HepG2 (cell line): Measurements from ENCODE around the gene VEPH1. TPM values are rescaled to one million over a fixed set of nuclear protein-coding genes. Genes with fewer than 3 reads are reported as not detected.

Source experiments
- ATAC-seq: fragments of 200-7000 bp; cut with Tn5 transposase; 3 replicates; pipeline ENCODE4 v1.9.1; 2020; ENCODE audit warnings: mild to moderate bottlenecking, moderate library complexity
- BruUV-seq: library from RNA; stranded (reverse); fragments of 400-500 nt; replicated peaks from 2 replicates; lab custom pipeline; 2021; lab: Mats Ljungman, UMichigan
- CTCF ChIA-PET: fragments of 300-600 bp; formaldehyde crosslinking; extraction: SDS; loops from one replicate; lab custom pipeline; 2021; ENCODE audit warnings: low total read pairs, inconsistent platforms, low intra/inter-chr PET ratio; lab: Yijun Ruan, JAX
- POLR2A ChIA-PET: fragments of 350-600 bp; sonication (Branson Sonifier 250); formaldehyde crosslinking; loops from one replicate; lab custom pipeline; 2020; ENCODE audit warnings: antibody characterized with exemption, inconsistent platforms; lab: Yijun Ruan, JAX
- DNase-seq: peaks from one replicate; pipeline ENCODE4 v3.0.0-alpha.2; 2015; ENCODE audit warnings: low spot score
- FAIRE-seq: peaks from 3 replicates; lab custom pipeline; 2011; peaks lifted over from hg19 to GRCh38; lab: Jason Lieb, UNC
- H2AFZ ChIP-seq: one replicate; pipeline ENCODE4 v1.6.1; 2011; ENCODE audit warnings: low read length, inconsistent platforms
- H3K27ac ChIP-seq: fragments of 300-600 bp; 3 replicates; pipeline ENCODE4 v1.8.0; 2011; ENCODE audit warnings: mixed run types, mild to moderate bottlenecking, mixed read lengths, low read length, inconsistent platforms; ENCODE audit not compliant: insufficient read depth; ENCODE audit errors: extremely low read length
- H3K27me3 ChIP-seq, 2 experiments: fragments of 200-600 bp in 1 of 2; 2 replicates in 1 of 2; 3 replicates in 1 of 2; pipeline versions ENCODE4 v1.6.0 to v1.8.0; 2011; ENCODE audit warnings: low read length in 2 of 2, mild to moderate bottlenecking in 2 of 2, moderate library complexity in 2 of 2, inconsistent platforms in 1 of 2; ENCODE audit not compliant: insufficient read depth in 2 of 2, control insufficient read depth in 1 of 2
- H3K36me3 ChIP-seq, 2 experiments: fragments of 200-600 bp in 1 of 2; replicated peaks in 1 of 2; 2 replicates in 1 of 2; 3 replicates in 1 of 2; pipeline versions ENCODE4 v1.5.1 to v1.8.0; 2011; ENCODE audit warnings: low read length in 2 of 2, inconsistent platforms in 1 of 2; ENCODE audit not compliant: insufficient read depth in 2 of 2, control insufficient read depth in 1 of 2
- H3K4me1 ChIP-seq: 2 replicates; pipeline ENCODE4 v1.5.1; 2012; ENCODE audit warnings: low read length, inconsistent platforms; ENCODE audit not compliant: insufficient read depth
- H3K4me2 ChIP-seq: 2 replicates; pipeline ENCODE4 v1.6.0; 2011; ENCODE audit warnings: low read depth, low read length, inconsistent platforms
- H3K4me3 ChIP-seq, 3 experiments: fragments of 200-600 bp in 1 of 3; sonication (generic), shearing (Covaris generic) in 1 of 3; replicated peaks in 1 of 3; 2 replicates each; pipeline ENCODE4 v1.5.1; 2011 to 2016; ENCODE audit warnings: low read length in 3 of 3, inconsistent platforms in 2 of 3, low read depth in 2 of 3, mild to moderate bottlenecking in 2 of 3, control low read depth in 1 of 3, mixed read lengths in 1 of 3; ENCODE audit not compliant: insufficient read depth in 1 of 3
- H3K79me2 ChIP-seq: one replicate; pipeline ENCODE4 v1.6.1; 2011; ENCODE audit warnings: low read length, inconsistent platforms; ENCODE audit not compliant: insufficient read depth
- H3K9ac ChIP-seq: 2 replicates; pipeline ENCODE4 v1.6.0; 2011; ENCODE audit warnings: mild to moderate bottlenecking, low read depth, low read length, inconsistent platforms; ENCODE audit not compliant: insufficient read depth
- H3K9me3 ChIP-seq: 2 replicates; pipeline ENCODE4 v1.5.1; 2012; ENCODE audit warnings: mild to moderate bottlenecking, low read length
- H4K20me1 ChIP-seq: 2 replicates; pipeline ENCODE4 v1.6.0; 2011; ENCODE audit warnings: inconsistent platforms, mild to moderate bottlenecking, low read length, moderate library complexity; ENCODE audit not compliant: insufficient read depth
- ETV6 ChIP-seq: sonication (generic); formaldehyde crosslinking; conservative IDR thresholded peaks from 2 replicates; pipeline ENCODE4 v1.4.0; 2020; ENCODE audit warnings: missing genetic modification reagents
- FLYWCH1 ChIP-seq: sonication (generic); formaldehyde crosslinking; IDR thresholded peaks from 2 replicates; pipeline ENCODE4 v1.8.1; 2023; ENCODE audit warnings: mild to moderate bottlenecking, missing genetic modification reagents
- MIER2 ChIP-seq: IDR thresholded peaks from 2 replicates; pipeline ENCODE4 v1.6.1; 2016; ENCODE audit warnings: missing biosample characterization, missing genetic modification reagents
- RAD51 ChIP-seq: fragments of 450-650 bp; IDR thresholded peaks from 2 replicates; pipeline ENCODE4 v1.6.1; 2016; ENCODE audit warnings: borderline replicate concordance
- SIN3A ChIP-seq: IDR thresholded peaks from 2 replicates; pipeline ENCODE4 v1.6.1; 2011; ENCODE audit warnings: low read depth, mild to moderate bottlenecking, control low read depth, low read length, borderline replicate concordance
- SIX4 ChIP-seq: sonication (generic); formaldehyde crosslinking; IDR thresholded peaks from 2 replicates; pipeline ENCODE4 v1.4.0; 2020; ENCODE audit warnings: missing genetic modification reagents
- ZC3H4 ChIP-seq: sonication (generic); formaldehyde crosslinking; IDR thresholded peaks from 2 replicates; pipeline ENCODE4 v1.4.0; 2020; ENCODE audit warnings: missing genetic modification reagents, borderline replicate concordance
- ZNF451 ChIP-seq: sonication (generic); formaldehyde crosslinking; IDR thresholded peaks from 2 replicates; pipeline ENCODE4 v1.5.0; 2020; ENCODE audit warnings: mild to moderate bottlenecking, missing genetic modification reagents
- ZNF768 ChIP-seq: sonication (generic); formaldehyde crosslinking; IDR thresholded peaks from 2 replicates; pipeline ENCODE4 v1.4.0; 2020; ENCODE audit warnings: missing genetic modification reagents
- WGBS: methylation state at CpG from one replicate; pipeline ENCODE4 v1.1.6; 2017; ENCODE audit warnings: low lambda C conversion rate; 5-methylcytosine and 5-hydroxymethylcytosine counted together
- in situ Hi-C: cut with HindIII; loops from 2 replicates; pipeline ENCODE4 v1.10.0; 2017; ENCODE audit warnings: low pct_unique_long_range_greater_than_20kb; ENCODE audit not compliant: extremely low pct_ligation_motif_present
- intact Hi-C: fragments of 100-400 bp; cut with micrococcal nuclease; formaldehyde crosslinking; loops from one replicate; pipeline ENCODE4 v1.10.0; 2022; ENCODE audit not compliant: unreplicated experiment
- polyA plus RNA-seq, 8 experiments: library from polyadenylated mRNA; depleted of rRNA in 3 of 8; stranded (reverse) in 7 of 8; unstranded in 1 of 8; fragments of >200 nt; fragmentation: Illumina TruSeq in 4 of 8; extraction: Trizol in 4 of 8; gene quantifications; 2 replicates each; pipeline versions ENCODE4 v1.2.1 to v1.2.3, GENCODE V29; 2011 to 2016; ENCODE audit warnings: low read depth in 4 of 8, missing spikeins in 1 of 8, mixed read lengths in 1 of 8; ENCODE audit not compliant: insufficient read depth in 1 of 8
- total RNA-seq, 5 experiments: library from RNA; depleted of rRNA; stranded (reverse); fragments of >200 nt; fragmentation: Illumina TruSeq; extraction: Trizol; gene quantifications; 2 replicates each; pipeline ENCODE4 v1.2.3, GENCODE V29; 2016; ENCODE audit warnings: low read depth in 1 of 5
- TF ChIP-seq, protein P1 (sequence below): sonication (generic); formaldehyde crosslinking; IDR thresholded peaks from 2 replicates; pipeline ENCODE4 v1.8.0; 2022; ENCODE audit warnings: mild to moderate bottlenecking, missing genetic modification reagents, borderline replicate concordance
- TF ChIP-seq, protein P2 (sequence below): sonication (generic); formaldehyde crosslinking; IDR thresholded peaks from 2 replicates; pipeline ENCODE4 v1.4.0; 2020; ENCODE audit warnings: mild to moderate bottlenecking, low read depth, missing genetic modification reagents
- TF ChIP-seq, protein P3 (sequence below): sonication (generic); formaldehyde crosslinking; IDR thresholded peaks from 2 replicates; pipeline ENCODE4 v1.4.0; 2020; ENCODE audit warnings: missing genetic modification reagents, borderline replicate concordance
- TF ChIP-seq, protein P4 (sequence below): IDR thresholded peaks from 2 replicates; pipeline ENCODE4 v1.6.1; 2016; ENCODE audit warnings: mild to moderate bottlenecking, missing biosample characterization, missing genetic modification reagents

Gene VEPH1
- total and polyA plus RNA-seq, 2 of the 13 experiments (the other 11 are each of a cell fraction or from before 2014, with no cell fraction given) = not detected

GRCh38 chr3:157409516-157409915, 93.7 kb downstream of the VEPH1 start:
- intact Hi-C loops (no loop called here), in situ Hi-C loops (no loop called here)
- Histone ChIP-seq H3K27me3 (no peaks in the 10 kb centered on the region), H4K20me1 (no peaks in the 10 kb centered on the region), H3K36me3 (no peaks in the 10 kb centered on the region), H3K4me2 (no peak overlapping the region), H3K4me1 (no peaks in the 10 kb centered on the region), H3K27ac (no peak overlapping the region), H3K4me3 (no peak overlapping the region), H3K9me3 (no peaks in the 10 kb centered on the region), H3K9ac (no peak overlapping the region), H2AFZ (no peak overlapping the region), H3K79me2 (no peaks in the 10 kb centered on the region)
- POLR2A ChIA-PET = no interaction called here
- CTCF ChIA-PET = no interaction called here
- no peak for ATAC-seq
- no peak for FAIRE-seq
- 2% methylated on average over 2 of the region's 2 CpGs for WGBS
- BruUV-seq = no TSS peak
- no peak for DNase-seq
- no peak for TF ChIP-seq SIN3A
- TF ChIP-seq ZNF768 (CRISPR knock-in tag) = no peak
- TF ChIP-seq, protein P1, sequence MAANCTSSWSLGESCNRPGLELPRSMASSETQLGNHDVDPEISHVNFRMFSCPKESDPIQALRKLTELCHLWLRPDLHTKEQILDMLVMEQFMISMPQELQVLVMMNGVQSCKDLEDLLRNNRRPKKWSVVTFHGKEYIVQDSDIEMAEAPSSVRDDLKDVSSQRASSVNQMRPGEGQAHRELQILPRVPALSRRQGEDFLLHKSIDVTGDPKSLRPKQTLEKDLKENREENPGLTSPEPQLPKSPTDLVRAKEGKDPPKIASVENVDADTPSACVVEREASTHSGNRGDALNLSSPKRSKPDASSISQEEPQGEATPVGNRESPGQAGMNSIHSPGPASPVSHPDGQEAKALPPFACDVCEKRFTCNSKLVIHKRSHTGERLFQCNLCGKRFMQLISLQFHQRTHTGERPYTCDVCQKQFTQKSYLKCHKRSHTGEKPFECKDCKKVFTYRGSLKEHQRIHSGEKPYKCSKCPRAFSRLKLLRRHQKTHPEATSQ (CRISPR knock-in tag) = no peak

DNA sequence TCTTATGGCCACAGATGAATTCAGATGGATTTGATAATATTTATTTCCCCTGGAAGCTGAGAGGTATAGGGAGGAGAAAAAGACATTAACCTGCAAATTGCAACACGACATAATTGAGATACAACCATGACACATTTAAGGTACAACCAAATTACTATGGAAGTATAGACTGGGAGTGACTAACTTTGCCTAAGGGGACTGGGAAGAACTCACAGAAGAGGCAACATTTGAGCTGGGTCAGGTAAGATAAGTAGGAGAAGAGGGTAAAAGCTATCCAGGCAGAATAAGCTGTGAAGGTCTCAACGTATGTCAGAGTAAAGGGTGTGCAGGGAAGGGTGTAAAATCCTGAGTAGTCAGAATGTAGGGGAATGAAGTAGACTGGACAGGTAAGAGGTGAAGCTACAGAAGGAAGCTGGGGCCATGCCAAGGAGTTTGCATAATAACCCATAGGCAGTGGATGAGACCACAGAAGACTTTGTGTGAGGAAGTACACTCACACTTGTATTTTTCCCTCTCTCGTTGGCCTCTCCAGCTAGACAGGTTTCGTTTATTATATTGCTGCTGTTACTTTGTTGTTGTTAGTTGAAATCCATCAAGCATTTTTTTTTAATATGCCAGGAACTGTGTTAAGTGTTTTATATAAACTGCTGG, 94.6 kb downstream of the VEPH1 start:
- Histone ChIP-seq H4K20me1 (no peaks in the 10 kb centered on the region), H2AFZ (no peak overlapping the region), H3K4me2 (no peak overlapping the region), H3K27me3 (no peaks in the 10 kb centered on the region), H3K4me1 (no peaks in the 10 kb centered on the region), H3K27ac (no peak overlapping the region), H3K36me3 (no peaks in the 10 kb centered on the region), H3K79me2 (no peaks in the 10 kb centered on the region), H3K9me3 (no peaks in the 10 kb centered on the region), H3K4me3 (no peak overlapping the region), H3K9ac (no peak overlapping the region)
- FAIRE-seq = no peak
- DNase-seq = no peak
- ATAC-seq = no peak
- BruUV-seq = no TSS peak
- WGBS = 3% methylated on average over 4 of the region's 4 CpGs
- in situ Hi-C loops = no loop called here
- ChIA-PET CTCF (no interaction called here), POLR2A (no interaction called here)
- intact Hi-C loops = no loop called here
- TF ChIP-seq MIER2 (CRISPR knock-in tag) = no peak
- TF ChIP-seq FLYWCH1 = no peak
- TF ChIP-seq, protein P2, sequence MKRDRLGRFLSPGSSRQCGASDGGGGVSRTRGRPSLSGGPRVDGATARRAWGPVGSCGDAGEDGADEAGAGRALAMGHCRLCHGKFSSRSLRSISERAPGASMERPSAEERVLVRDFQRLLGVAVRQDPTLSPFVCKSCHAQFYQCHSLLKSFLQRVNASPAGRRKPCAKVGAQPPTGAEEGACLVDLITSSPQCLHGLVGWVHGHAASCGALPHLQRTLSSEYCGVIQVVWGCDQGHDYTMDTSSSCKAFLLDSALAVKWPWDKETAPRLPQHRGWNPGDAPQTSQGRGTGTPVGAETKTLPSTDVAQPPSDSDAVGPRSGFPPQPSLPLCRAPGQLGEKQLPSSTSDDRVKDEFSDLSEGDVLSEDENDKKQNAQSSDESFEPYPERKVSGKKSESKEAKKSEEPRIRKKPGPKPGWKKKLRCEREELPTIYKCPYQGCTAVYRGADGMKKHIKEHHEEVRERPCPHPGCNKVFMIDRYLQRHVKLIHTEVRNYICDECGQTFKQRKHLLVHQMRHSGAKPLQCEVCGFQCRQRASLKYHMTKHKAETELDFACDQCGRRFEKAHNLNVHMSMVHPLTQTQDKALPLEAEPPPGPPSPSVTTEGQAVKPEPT = no peak
- TF ChIP-seq, protein P3, sequence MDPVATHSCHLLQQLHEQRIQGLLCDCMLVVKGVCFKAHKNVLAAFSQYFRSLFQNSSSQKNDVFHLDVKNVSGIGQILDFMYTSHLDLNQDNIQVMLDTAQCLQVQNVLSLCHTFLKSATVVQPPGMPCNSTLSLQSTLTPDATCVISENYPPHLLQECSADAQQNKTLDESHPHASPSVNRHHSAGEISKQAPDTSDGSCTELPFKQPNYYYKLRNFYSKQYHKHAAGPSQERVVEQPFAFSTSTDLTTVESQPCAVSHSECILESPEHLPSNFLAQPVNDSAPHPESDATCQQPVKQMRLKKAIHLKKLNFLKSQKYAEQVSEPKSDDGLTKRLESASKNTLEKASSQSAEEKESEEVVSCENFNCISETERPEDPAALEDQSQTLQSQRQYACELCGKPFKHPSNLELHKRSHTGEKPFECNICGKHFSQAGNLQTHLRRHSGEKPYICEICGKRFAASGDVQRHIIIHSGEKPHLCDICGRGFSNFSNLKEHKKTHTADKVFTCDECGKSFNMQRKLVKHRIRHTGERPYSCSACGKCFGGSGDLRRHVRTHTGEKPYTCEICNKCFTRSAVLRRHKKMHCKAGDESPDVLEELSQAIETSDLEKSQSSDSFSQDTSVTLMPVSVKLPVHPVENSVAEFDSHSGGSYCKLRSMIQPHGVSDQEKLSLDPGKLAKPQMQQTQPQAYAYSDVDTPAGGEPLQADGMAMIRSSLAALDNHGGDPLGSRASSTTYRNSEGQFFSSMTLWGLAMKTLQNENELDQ (CRISPR knock-in tag) = no peak
- no peak for TF ChIP-seq ZNF451 (CRISPR knock-in tag)
- TF ChIP-seq, protein P4, sequence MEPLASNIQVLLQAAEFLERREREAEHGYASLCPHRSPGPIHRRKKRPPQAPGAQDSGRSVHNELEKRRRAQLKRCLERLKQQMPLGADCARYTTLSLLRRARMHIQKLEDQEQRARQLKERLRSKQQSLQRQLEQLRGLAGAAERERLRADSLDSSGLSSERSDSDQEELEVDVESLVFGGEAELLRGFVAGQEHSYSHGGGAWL (CRISPR knock-in tag) = no peak
- TF ChIP-seq SIX4 (CRISPR knock-in tag) = no peak
- TF ChIP-seq RAD51 = no peak
- TF ChIP-seq ZC3H4 (CRISPR knock-in tag) = no peak
- TF ChIP-seq ETV6 (CRISPR knock-in tag) = no peak
